HepG2 (cell line): ENCODE measurements around the gene WDR82. TPM values are rescaled to one million over a fixed set of nuclear protein-coding genes. Genes with fewer than 3 reads are reported as not detected.

Experiments
- CREB3 ChIP-seq: sonication (generic); formaldehyde crosslinking; IDR thresholded peaks from 2 replicates; pipeline ENCODE4 v1.5.0; 2020; ENCODE audit warnings: missing genetic modification reagents
- DDIT3 ChIP-seq: sonication (generic); formaldehyde crosslinking; IDR thresholded peaks from 2 replicates; pipeline ENCODE4 v1.4.0; 2020; ENCODE audit warnings: mild to moderate bottlenecking, missing genetic modification reagents
- E2F2 ChIP-seq: sonication (generic); formaldehyde crosslinking; IDR thresholded peaks from 2 replicates; pipeline ENCODE4 v1.4.0; 2020; ENCODE audit warnings: missing genetic modification reagents, borderline replicate concordance
- HMG20B ChIP-seq: conservative IDR thresholded peaks from 2 replicates; pipeline ENCODE4 v1.6.1; 2016; ENCODE audit warnings: missing genetic modification reagents, missing compliant biosample characterization
- HMGXB3 ChIP-seq: sonication (generic); formaldehyde crosslinking; IDR thresholded peaks from 2 replicates; pipeline ENCODE4 v1.4.0; 2020; ENCODE audit warnings: missing genetic modification reagents, borderline replicate concordance
- HNF4A ChIP-seq: sonication (generic); formaldehyde crosslinking; IDR thresholded peaks from 2 replicates; pipeline ENCODE4 v1.4.0; 2020; ENCODE audit warnings: missing genetic modification reagents
- MXD4 ChIP-seq: IDR thresholded peaks from 2 replicates; pipeline ENCODE4 v1.6.1; 2016; ENCODE audit warnings: mild to moderate bottlenecking, missing biosample characterization, missing genetic modification reagents
- NONO ChIP-seq, 2 experiments: fragments of 450-650 bp in 1 of 2; sonication (generic) in 1 of 2; formaldehyde crosslinking in 1 of 2; IDR thresholded peaks in 1 of 2; conservative IDR thresholded peaks in 1 of 2; 2 replicates each; pipeline versions ENCODE4 v1.6.1 to v1.8.0; 2017 to 2022; ENCODE audit warnings: mild to moderate bottlenecking in 1 of 2, missing genetic modification reagents in 1 of 2, moderate library complexity in 1 of 2
- RXRB ChIP-seq: IDR thresholded peaks from 2 replicates; pipeline ENCODE4 v1.6.1; 2016; ENCODE audit warnings: borderline replicate concordance, missing genetic modification reagents, missing compliant biosample characterization
- SP4 ChIP-seq: sonication (generic); formaldehyde crosslinking; IDR thresholded peaks from 2 replicates; pipeline ENCODE4 v1.8.1; 2023; ENCODE audit warnings: mild to moderate bottlenecking, missing genetic modification reagents
- SRY ChIP-seq: sonication (generic); formaldehyde crosslinking; IDR thresholded peaks from 2 replicates; pipeline ENCODE4 v1.8.0; 2022; ENCODE audit warnings: mild to moderate bottlenecking, missing genetic modification reagents
- STAT6 ChIP-seq: sonication (generic); formaldehyde crosslinking; IDR thresholded peaks from 2 replicates; pipeline ENCODE4 v1.4.0; 2020; ENCODE audit warnings: missing genetic modification reagents, mild to moderate bottlenecking, borderline replicate concordance
- ZBTB26 ChIP-seq: IDR thresholded peaks from 2 replicates; pipeline ENCODE4 v1.6.1; 2016; ENCODE audit warnings: missing compliant biosample characterization, missing genetic modification reagents, borderline replicate concordance
- ZBTB42 ChIP-seq: sonication (generic); formaldehyde crosslinking; IDR thresholded peaks from 2 replicates; pipeline ENCODE4 v1.5.0; 2020; ENCODE audit warnings: mild to moderate bottlenecking, missing genetic modification reagents
- ZBTB8A ChIP-seq: sonication (generic); formaldehyde crosslinking; IDR thresholded peaks from 2 replicates; pipeline ENCODE4 v1.4.0; 2020; ENCODE audit warnings: mild to moderate bottlenecking, low read depth, missing genetic modification reagents, borderline replicate concordance
- ZNF225 ChIP-seq: sonication (generic); formaldehyde crosslinking; IDR thresholded peaks from 2 replicates; pipeline ENCODE4 v1.4.0; 2020; ENCODE audit warnings: mild to moderate bottlenecking, missing genetic modification reagents
- polyA plus RNA-seq, 8 experiments: library from polyadenylated mRNA; depleted of rRNA in 3 of 8; stranded (reverse) in 7 of 8; unstranded in 1 of 8; fragments of >200 nt; fragmentation: Illumina TruSeq in 4 of 8; extraction: Trizol in 4 of 8; gene quantifications; 2 replicates each; pipeline versions ENCODE4 v1.2.1 to v1.2.3, GENCODE V29; 2011 to 2016; ENCODE audit warnings: low read depth in 4 of 8, missing spikeins in 1 of 8, mixed read lengths in 1 of 8; ENCODE audit not compliant: insufficient read depth in 1 of 8
- total RNA-seq, 5 experiments: library from RNA; depleted of rRNA; stranded (reverse); fragments of >200 nt; fragmentation: Illumina TruSeq; extraction: Trizol; gene quantifications; 2 replicates each; pipeline ENCODE4 v1.2.3, GENCODE V29; 2016; ENCODE audit warnings: low read depth in 1 of 5

The WDR82 gene
- total and polyA plus RNA-seq, 2 of the 13 experiments (the other 11 are each of a cell fraction or from before 2014, with no cell fraction given) = 39.1 to 59.5 TPM

- 0 out of 2 replicates have a peak, but pooled peaks have one; percentile 46 for TF ChIP-seq CREB3 (CRISPR knock-in tag)
- TF ChIP-seq ZBTB26 (CRISPR knock-in tag) = 0 out of 2 replicates have a peak, but pooled peaks have one; percentile 62
- TF ChIP-seq DDIT3 (CRISPR knock-in tag) = no peak
- TF ChIP-seq HMGXB3 (CRISPR knock-in tag) = no peak; the same call in 1 of the 2 replicates
- TF ChIP-seq ZBTB8A (CRISPR knock-in tag) = peak; percentile 78; the same call in 1 of the 2 replicates
- peak; percentile 63; the same call in 1 of the 2 replicates for TF ChIP-seq SP4 (CRISPR knock-in tag)
- TF ChIP-seq NONO (IDR thresholded peaks at IDR 0.05) = no peak
- no peak; the same call in 1 of the 2 replicates for TF ChIP-seq NONO (CRISPR knock-in tag; conservative IDR thresholded peaks at IDR 0.05)
- TF ChIP-seq ZBTB42 (CRISPR knock-in tag) = no peak; the same call in 1 of the 2 replicates
- no peak for TF ChIP-seq HMG20B (CRISPR knock-in tag)
- TF ChIP-seq STAT6 (CRISPR knock-in tag) = no peak
- no peak for TF ChIP-seq MXD4 (CRISPR knock-in tag)
- TF ChIP-seq HNF4A (CRISPR knock-in tag) = no peak
- TF ChIP-seq E2F2 (CRISPR knock-in tag) = no peak
- TF ChIP-seq SRY (CRISPR knock-in tag) = peak; percentile 66
- peak; percentile 53; the same call in 1 of the 2 replicates for TF ChIP-seq ZNF225 (CRISPR knock-in tag)
- no peak for TF ChIP-seq RXRB (CRISPR knock-in tag)
Measured at GRCh38 chr3:52238761-52239701, 39.4 kb downstream of the WDR82 start, which contains the start of gene TWF2 (continued).
